Astrocyte (in vitro differentiated cells and primary cell): ENCODE measurements around the gene STK36. TPM values are rescaled to one million over a fixed set of nuclear protein-coding genes. Genes with fewer than 3 reads are reported as not detected.

Source experiments
- DNase-seq: peaks from one replicate; pipeline ENCODE4 v3.0.0-alpha.2; 2010; ENCODE audit warnings: low read depth
- FAIRE-seq: peaks from 2 replicates; lab custom pipeline; 2011; peaks lifted over from hg19 to GRCh38; lab: Jason Lieb, UNC
- H2AFZ ChIP-seq: 2 replicates; pipeline ENCODE4 v1.6.0; 2012; ENCODE audit warnings: low read depth, low read length, inconsistent platforms
- H3K27ac ChIP-seq: 2 replicates; pipeline ENCODE4 v1.5.1; 2011; ENCODE audit warnings: low read depth, low read length, inconsistent platforms
- H3K27me3 ChIP-seq: 2 replicates; pipeline ENCODE4 v1.6.0; 2011; ENCODE audit warnings: low read length, inconsistent platforms; ENCODE audit not compliant: insufficient read depth
- H3K36me3 ChIP-seq: 2 replicates; pipeline ENCODE4 v1.5.1; 2011; ENCODE audit warnings: low read length, inconsistent platforms; ENCODE audit not compliant: insufficient read depth
- H3K4me1 ChIP-seq: 2 replicates; pipeline ENCODE4 v1.5.1; 2011; ENCODE audit warnings: low read length, inconsistent platforms; ENCODE audit not compliant: insufficient read depth
- H3K4me2 ChIP-seq: 2 replicates; pipeline ENCODE4 v1.6.0; 2012; ENCODE audit warnings: low read length, inconsistent platforms
- H3K4me3 ChIP-seq: 2 replicates; pipeline ENCODE4 v1.5.1; 2011; ENCODE audit warnings: low read depth, mild to moderate bottlenecking, low read length, inconsistent platforms; ENCODE audit not compliant: insufficient read depth
- H3K79me2 ChIP-seq: 2 replicates; pipeline ENCODE4 v1.6.0; 2012; ENCODE audit warnings: mild to moderate bottlenecking, low read length, inconsistent platforms; ENCODE audit not compliant: insufficient read depth
- H3K9ac ChIP-seq: 2 replicates; pipeline ENCODE4 v1.6.0; 2012; ENCODE audit warnings: mild to moderate bottlenecking, low read length, inconsistent platforms
- H3K9me3 ChIP-seq: 2 replicates; pipeline ENCODE4 v1.5.1; 2012; ENCODE audit warnings: low read depth, mild to moderate bottlenecking, low read length, inconsistent platforms; ENCODE audit not compliant: insufficient read depth
- H4K20me1 ChIP-seq: 2 replicates; pipeline ENCODE4 v1.6.0; 2012; ENCODE audit warnings: low read length, inconsistent platforms; ENCODE audit not compliant: insufficient read depth
- H3K27ac Mint-ChIP-seq: one replicate; pipeline ENCODE4 v1.8.0; 2021; ENCODE audit warnings: mild to moderate bottlenecking, mixed read lengths; ENCODE audit not compliant: unreplicated experiment
- H3K27me3 Mint-ChIP-seq: one replicate; pipeline ENCODE4 v1.8.0; 2021; ENCODE audit warnings: low read depth, mixed read lengths; ENCODE audit not compliant: unreplicated experiment
- H3K36me3 Mint-ChIP-seq: one replicate; pipeline ENCODE4 v1.8.0; 2021; ENCODE audit warnings: low read depth, mixed read lengths; ENCODE audit not compliant: unreplicated experiment
- H3K4me1 Mint-ChIP-seq: one replicate; pipeline ENCODE4 v1.8.0; 2021; ENCODE audit warnings: low read depth, mixed read lengths; ENCODE audit not compliant: unreplicated experiment
- H3K4me3 Mint-ChIP-seq: one replicate; pipeline ENCODE4 v1.8.0; 2021; ENCODE audit warnings: mild to moderate bottlenecking, moderate library complexity, mixed read lengths; ENCODE audit not compliant: unreplicated experiment
- H3K9me3 Mint-ChIP-seq: one replicate; pipeline ENCODE4 v1.8.0; 2021; ENCODE audit warnings: mild to moderate bottlenecking, mixed read lengths; ENCODE audit not compliant: unreplicated experiment
- CTCF ChIP-seq: IDR thresholded peaks from 2 replicates; pipeline ENCODE4 v1.5.1; 2011; ENCODE audit warnings: low read depth, mild to moderate bottlenecking, inconsistent platforms, low read length, moderate library complexity; ENCODE audit not compliant: insufficient read depth
- EZH2 ChIP-seq: IDR thresholded peaks from 2 replicates; pipeline ENCODE4 v1.6.1; 2012; ENCODE audit warnings: mild to moderate bottlenecking, low read length, inconsistent platforms; ENCODE audit not compliant: insufficient read depth
- total RNA-seq: library from RNA; stranded (reverse); gene quantifications from 2 replicates; pipeline ENCODE4 v1.2.1, GENCODE V29; 2021

Gene STK36
- total RNA-seq, 1 donor from 2014 or later, result 42.6 TPM

- no peak for TF ChIP-seq EZH2
- TF ChIP-seq CTCF, result no peak
- Mint-ChIP-seq H3K4me3 (no peak overlapping the region), H3K36me3 (peaks cover 10% of the 10 kb centered on the region), H3K27me3 (no peaks in the 10 kb centered on the region), H3K4me1 (peaks cover 25% of the 10 kb centered on the region), H3K27ac (no peak overlapping the region), H3K9me3 (no peaks in the 10 kb centered on the region)
- Histone ChIP-seq H3K4me1 (no peaks in the 10 kb centered on the region), H2AFZ (no peak overlapping the region), H3K4me2 (no peak overlapping the region), H4K20me1 (peaks cover 26% of the 10 kb centered on the region), H3K36me3 (peaks cover 2% of the 10 kb centered on the region), H3K79me2 (peaks cover 83% of the 10 kb centered on the region), H3K9me3 (no peaks in the 10 kb centered on the region), H3K27me3 (no peaks in the 10 kb centered on the region), H3K9ac (no peak overlapping the region), H3K4me3 (no peak overlapping the region), H3K27ac (no peak overlapping the region)
- no peak for FAIRE-seq
- no peak for DNase-seq
Observed at GRCh38 chr2:218720048-218721041, 48.5 kb downstream of the STK36 start.

- H2AFZ ChIP-seq, result no peak overlapping the region
- H3K27me3 Mint-ChIP-seq, result no peaks in the 10 kb centered on the region
- H3K27ac Mint-ChIP-seq, result no peak overlapping the region
- peaks cover 91% of the 10 kb centered on the region for H3K79me2 ChIP-seq
- H3K4me3 ChIP-seq, result no peak overlapping the region
- H3K27ac ChIP-seq, result no peak overlapping the region
- no peaks in the 10 kb centered on the region for H3K4me1 ChIP-seq
- peaks cover 4% of the 10 kb centered on the region for H3K9me3 Mint-ChIP-seq
- H3K9me3 ChIP-seq, result no peaks in the 10 kb centered on the region
- no peak for FAIRE-seq
- peaks cover 25% of the 10 kb centered on the region for H3K4me1 Mint-ChIP-seq
- peaks cover 2% of the 10 kb centered on the region for H3K36me3 ChIP-seq
- peaks cover 25% of the 10 kb centered on the region for H4K20me1 ChIP-seq
- H3K4me2 ChIP-seq, result no peak overlapping the region
- no peak for DNase-seq
- no peak overlapping the region for H3K4me3 Mint-ChIP-seq
- peaks cover 12% of the 10 kb centered on the region for H3K36me3 Mint-ChIP-seq
- no peaks in the 10 kb centered on the region for H3K27me3 ChIP-seq
- no peak overlapping the region for H3K9ac ChIP-seq
- TF ChIP-seq CTCF, result no peak
- no peak for TF ChIP-seq EZH2
Observed at GRCh38 chr2:218721488-218721887, 49.6 kb downstream of the STK36 start.

GRCh38 chr2:218721934-218722333, 50.0 kb downstream of the STK36 start:
- DNase-seq (no peak), FAIRE-seq (no peak)
- peaks cover 24% of the 10 kb centered on the region for H3K4me1 Mint-ChIP-seq
- Histone ChIP-seq H3K4me2 (no peak overlapping the region), H3K27ac (no peak overlapping the region), H3K4me3 (no peak overlapping the region), H3K9me3 (no peaks in the 10 kb centered on the region), H3K27me3 (no peaks in the 10 kb centered on the region), H3K4me1 (no peaks in the 10 kb centered on the region), H3K36me3 (peaks cover 2% of the 10 kb centered on the region), H4K20me1 (peaks cover 23% of the 10 kb centered on the region), H3K9ac (no peak overlapping the region), H2AFZ (no peak overlapping the region), H3K79me2 (peaks cover 92% of the 10 kb centered on the region)
- no peaks in the 10 kb centered on the region for H3K27me3 Mint-ChIP-seq
- TF ChIP-seq CTCF, result no peak
- TF ChIP-seq EZH2, result no peak
- no peak overlapping the region for H3K4me3 Mint-ChIP-seq
- peaks cover 4% of the 10 kb centered on the region for H3K9me3 Mint-ChIP-seq
- no peak overlapping the region for H3K27ac Mint-ChIP-seq
- peaks cover 12% of the 10 kb centered on the region for H3K36me3 Mint-ChIP-seq
